GM12801 (cell line): ENCODE measurements around the gene XAGE3.

ENCODE experiments used
- TF ChIP-seq, protein P1 (sequence below): IDR thresholded peaks from one replicate; pipeline ENCODE4 v1.5.1; 2011; ENCODE audit warnings: control low read depth; ENCODE audit not compliant: insufficient read length; ENCODE audit errors: extremely low read depth

XAGE3 gene

DNA sequence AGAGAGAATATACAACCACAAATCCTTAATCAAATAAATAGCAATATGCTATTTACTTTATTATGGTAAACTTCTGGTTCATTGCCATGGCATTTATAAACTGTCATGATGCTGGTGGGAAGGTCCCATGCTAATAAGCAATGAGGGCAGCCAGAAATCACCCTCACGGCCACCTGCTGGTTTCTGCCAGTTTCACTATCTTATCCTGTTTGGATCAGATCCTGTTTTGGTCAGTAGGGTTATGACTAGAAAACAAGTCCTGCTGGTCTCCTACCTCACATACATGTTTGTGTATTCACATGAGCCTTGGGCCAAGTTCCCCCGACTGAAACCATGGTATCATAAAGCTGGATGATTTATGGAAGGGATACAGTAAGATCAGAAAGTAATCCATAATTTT is 28.7 kb downstream of the XAGE3 start:
- TF ChIP-seq, protein P1, sequence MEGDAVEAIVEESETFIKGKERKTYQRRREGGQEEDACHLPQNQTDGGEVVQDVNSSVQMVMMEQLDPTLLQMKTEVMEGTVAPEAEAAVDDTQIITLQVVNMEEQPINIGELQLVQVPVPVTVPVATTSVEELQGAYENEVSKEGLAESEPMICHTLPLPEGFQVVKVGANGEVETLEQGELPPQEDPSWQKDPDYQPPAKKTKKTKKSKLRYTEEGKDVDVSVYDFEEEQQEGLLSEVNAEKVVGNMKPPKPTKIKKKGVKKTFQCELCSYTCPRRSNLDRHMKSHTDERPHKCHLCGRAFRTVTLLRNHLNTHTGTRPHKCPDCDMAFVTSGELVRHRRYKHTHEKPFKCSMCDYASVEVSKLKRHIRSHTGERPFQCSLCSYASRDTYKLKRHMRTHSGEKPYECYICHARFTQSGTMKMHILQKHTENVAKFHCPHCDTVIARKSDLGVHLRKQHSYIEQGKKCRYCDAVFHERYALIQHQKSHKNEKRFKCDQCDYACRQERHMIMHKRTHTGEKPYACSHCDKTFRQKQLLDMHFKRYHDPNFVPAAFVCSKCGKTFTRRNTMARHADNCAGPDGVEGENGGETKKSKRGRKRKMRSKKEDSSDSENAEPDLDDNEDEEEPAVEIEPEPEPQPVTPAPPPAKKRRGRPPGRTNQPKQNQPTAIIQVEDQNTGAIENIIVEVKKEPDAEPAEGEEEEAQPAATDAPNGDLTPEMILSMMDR, result no peak

- TF ChIP-seq, protein P1, result no peak
These were observed 37.3 kb downstream of the XAGE3 start for GRCh38 chrX:52830551-52830950.

DNA sequence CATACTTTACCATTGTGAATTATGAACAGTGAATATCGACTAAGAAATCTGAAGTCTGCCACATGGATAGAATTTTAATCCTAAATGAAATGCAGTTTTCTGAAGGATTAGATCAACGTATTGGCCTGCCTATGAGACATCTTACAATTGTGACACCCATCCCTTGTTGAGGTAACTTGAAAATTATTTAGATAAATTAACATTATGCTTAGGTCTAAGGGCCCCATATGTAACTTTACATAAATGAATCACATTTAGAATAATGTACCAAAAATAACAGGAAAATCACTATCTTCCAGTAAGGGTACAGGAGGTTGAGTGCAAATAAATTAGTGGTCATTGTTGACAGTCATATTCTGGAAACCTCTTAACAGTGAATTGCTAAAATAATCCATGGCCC is 43.3 kb downstream of the XAGE3 start:
- TF ChIP-seq, protein P1, result no peak

DNA sequence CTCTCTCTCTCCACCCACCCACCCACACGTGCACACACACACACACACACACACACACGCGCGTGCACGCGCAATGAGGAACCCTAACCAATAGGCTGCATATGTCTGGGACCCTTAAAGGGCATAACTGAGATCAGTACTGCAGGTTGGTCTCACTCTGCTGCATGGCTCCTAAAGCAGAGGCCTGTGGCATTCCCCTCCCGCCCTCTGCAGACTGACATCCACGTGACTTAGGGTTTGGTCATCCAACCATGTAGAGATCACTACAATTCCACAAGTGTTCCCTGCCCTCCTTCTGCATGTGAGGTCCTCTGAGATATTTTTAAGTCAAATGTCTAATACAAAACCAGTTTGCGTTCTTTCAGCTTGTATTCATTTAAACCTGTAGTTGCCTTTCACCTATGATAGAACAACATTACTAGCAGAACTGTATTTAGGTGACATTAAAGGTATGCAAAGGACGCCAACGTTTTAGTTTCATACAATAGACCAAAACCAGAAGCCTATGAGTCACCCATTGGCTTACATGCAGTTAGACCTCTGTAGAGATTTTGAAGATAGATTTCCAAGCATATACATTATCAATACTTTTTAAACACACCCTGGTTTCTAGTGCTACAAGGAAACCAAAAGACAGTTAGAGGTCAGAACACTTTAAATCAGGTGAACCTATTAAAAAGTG is 46.7 kb downstream of the XAGE3 start:
- TF ChIP-seq, protein P1, result no peak

DNA sequence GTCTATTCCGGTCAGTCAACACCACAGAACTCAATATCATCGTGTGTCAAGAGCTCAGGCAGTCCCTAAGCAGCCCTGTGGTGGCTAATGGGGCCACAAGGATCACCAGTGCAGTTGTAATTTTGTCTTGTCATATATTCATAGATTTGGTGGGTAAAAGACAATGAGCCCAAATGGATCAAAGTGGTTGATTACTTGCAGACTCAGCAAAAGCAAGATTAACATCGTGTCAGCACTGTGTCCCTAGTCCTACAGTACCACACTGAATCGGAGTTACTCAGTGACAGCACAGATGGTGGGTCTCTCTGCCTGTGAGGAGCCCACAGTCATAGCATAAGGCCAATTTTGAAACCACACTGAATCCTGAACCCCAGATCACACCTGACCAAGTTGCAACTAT is 48.1 kb downstream of the XAGE3 start:
- TF ChIP-seq, protein P1, result no peak
